Kidney capillary endothelial cell (primary cell): Measurements from ENCODE around the gene HLA-DRB5.
"Not testable (repeated sequence)": the region's sequence is repeated elsewhere in the genome, so short reads cannot be mapped to it uniquely, and the experiment has no call there.

Experiments used
- DNase-seq: peaks from one replicate; pipeline ENCODE4 v3.0.0-alpha.2; 2018; ENCODE audit warnings: low spot score

Gene HLA-DRB5

DNA sequence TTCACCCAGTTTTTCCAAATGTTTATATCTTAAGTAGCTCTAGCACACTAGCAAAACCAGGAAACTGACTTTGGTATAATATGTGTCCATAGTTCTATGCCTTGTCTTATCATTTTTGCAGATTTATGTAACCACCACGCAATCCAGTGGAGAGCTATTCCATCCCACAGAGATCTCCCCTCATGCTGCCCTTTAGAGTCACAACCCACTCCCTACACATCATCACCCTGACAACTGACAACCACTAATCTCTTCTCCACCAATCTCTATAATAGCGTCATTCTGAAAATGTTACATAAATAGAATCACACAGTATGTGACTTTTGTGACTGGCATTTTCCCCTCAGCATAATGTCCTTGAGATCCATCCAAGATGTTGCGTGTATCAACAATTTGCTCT, 29.1 kb downstream of the HLA-DRB5 start:
- DNase-seq, result no peak

- DNase-seq, result no peak
Observed at GRCh38 chr6:32492351-32492750, 37.7 kb downstream of the HLA-DRB5 start.

DNA sequence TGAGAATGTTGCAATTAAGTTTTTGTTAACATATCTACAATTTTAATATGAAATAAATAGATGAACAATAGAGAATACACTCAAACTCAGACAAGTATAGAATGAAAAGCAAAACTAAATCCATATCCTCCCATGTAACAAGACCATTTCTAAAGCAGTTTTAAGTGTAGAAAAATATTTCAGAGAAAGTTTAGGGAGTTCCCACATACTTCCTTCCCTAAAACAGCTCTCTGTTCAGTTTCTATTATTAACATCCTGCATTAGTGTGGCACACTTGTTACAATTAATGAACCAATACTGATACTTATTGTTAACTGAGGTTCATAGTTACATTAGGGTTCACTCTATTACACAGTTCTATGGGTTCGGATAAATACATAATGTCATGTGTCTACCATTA, 38.4 kb downstream of the HLA-DRB5 start:
- DNase-seq, result no peak

DNA sequence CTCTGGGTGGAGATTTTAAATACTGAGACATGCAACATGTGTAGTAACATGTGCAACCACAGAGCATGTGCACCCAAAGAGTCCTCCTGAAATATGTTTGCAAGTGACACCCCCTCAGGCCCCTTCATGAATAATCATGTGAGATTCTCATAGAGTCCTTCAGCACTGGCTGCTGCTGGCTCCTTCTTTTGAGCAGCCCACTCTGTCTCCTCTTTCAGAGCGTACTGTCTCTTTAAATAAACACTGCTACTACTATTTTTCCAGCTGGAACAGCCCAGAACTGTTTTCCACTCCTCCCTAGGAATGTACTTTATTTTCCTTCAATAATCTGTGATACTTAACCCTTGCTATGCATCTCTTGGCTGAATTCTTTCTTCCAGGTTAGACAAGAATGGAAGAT, 42.0 kb downstream of the HLA-DRB5 start:
- no peak for DNase-seq

- no peak for DNase-seq
Observed at GRCh38 chr6:32484614-32484998, 45.5 kb downstream of the HLA-DRB5 start.

- no peak for DNase-seq
Observed at GRCh38 chr6:32483968-32484613, 46.0 kb downstream of the HLA-DRB5 start.

DNA sequence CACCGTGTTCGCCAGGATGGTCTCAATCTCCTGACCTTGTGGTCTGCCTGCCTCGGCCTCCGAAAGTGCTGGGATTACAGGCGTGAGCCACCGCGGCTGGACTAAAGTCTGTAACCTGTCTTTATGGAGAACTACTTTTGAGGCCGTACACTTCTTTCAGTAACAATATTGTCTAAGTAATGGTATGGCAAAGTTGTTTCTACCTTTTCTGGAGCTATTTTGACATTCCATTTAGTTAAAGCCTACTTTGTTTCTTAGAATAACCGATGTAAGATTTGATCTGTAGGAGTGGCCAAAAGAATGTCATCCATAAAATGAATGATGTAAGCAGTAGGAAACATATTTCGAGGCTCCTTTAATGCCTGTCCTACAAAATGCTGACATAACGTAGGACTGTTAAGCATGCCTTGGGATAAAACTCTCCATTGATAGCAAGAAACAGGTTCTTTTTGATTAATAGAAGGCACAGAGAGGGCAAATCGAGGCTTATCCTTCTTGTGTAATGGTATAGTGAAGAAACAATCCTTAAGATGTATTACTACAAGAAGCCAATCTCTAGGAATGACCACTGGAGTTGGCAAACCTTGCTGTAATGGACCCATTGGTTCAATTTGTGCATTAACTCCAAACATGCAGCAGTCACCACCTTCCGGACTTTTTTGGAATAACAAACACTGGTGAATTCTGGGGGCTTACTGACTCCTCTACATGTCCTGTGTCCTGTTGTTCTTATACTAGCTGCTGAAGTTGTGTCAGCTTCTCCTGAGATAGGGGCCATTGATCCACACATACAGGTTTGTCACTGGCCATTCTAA, 54.5 kb downstream of the HLA-DRB5 start:
- DNase-seq, result no peak

DNA sequence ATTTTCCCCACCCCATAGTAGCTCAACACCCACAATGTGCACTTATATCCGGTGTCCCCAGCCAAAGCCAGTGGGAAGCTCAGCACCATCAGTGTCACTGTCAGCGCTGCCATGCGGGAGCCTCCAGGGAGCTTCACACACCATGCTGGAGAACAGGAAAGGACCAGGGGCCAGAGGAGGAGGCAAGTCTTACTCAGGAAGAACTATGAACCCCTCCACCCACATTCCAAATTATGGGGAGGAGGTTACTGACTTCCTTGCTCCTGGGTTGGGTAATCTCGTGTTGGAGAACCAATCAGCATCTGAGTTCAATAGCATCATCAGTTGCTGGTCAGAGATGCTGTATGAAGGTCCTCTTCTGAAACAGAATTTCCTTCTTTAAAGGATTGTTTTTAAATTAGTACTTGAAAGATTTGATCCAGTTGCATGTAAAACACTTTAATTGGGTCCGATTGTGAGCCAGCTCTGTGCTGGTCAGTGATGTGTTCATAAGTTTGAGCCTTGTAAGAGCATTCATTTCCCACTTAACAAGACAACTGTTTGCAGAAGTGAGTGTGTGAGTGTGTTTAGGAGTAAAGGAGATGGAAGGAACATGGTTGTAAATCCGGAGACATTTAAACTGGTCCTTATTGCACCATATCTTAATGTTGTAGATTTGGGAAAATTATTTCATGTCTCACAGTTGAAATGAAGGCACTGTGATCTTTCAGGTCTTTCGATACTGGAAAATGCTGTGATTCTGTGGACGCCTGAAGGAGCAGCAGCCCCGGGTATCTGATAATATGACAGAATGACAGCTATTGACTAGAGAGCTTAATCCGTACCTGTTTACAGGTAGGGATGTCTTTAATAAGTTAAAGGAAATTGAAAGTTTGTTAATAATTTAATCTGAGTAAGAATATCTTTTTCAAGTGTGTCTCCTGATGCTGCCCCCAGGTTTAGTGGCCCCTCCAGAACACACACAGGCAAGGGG, 56.4 kb downstream of the HLA-DRB5 start:
- not testable (repeated sequence) for DNase-seq

GRCh38 chr6:32472781-32473375, 57.2 kb downstream of the HLA-DRB5 start:
- DNase-seq, result no peak

GRCh38 chr6:32467743-32468503, 62.2 kb downstream of the HLA-DRB5 start:
- not testable (repeated sequence) for DNase-seq
